GM18909 (cell line): ENCODE measurements around the gene STRADB.
"Not testable (repeated sequence)": the region's sequence is repeated elsewhere in the genome, so short reads cannot be mapped to it uniquely, and the experiment has no call there.

ENCODE experiments used
- ATAC-seq: cut with Tn5 transposase; IDR thresholded peaks from one replicate; pipeline ENCODE4 v1.9.1; 2021; ENCODE audit warnings: mild to moderate bottlenecking; ENCODE audit not compliant: unreplicated experiment, poor library complexity

Gene STRADB

DNA sequence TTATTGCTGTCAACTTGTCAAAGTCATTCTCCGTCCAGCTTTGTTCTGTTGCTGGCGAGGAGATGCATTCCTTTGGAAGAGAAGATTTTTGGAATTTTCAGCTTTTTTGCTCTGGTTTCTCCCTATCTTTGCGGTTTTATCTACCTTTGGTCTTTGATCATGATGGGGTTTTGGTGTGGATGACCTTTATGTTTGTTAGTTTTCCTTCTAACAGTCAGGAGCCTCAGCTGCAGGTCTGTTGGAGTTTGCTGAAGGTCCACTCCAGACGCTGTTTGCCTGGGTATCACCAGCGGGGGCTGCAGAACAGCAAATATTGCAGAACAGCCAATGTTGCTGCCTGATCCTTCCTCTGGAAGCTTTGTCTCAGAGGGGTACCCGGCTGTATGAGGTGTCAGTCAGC, 21.7 kb upstream of the STRADB start:
- not testable (repeated sequence) for ATAC-seq

DNA sequence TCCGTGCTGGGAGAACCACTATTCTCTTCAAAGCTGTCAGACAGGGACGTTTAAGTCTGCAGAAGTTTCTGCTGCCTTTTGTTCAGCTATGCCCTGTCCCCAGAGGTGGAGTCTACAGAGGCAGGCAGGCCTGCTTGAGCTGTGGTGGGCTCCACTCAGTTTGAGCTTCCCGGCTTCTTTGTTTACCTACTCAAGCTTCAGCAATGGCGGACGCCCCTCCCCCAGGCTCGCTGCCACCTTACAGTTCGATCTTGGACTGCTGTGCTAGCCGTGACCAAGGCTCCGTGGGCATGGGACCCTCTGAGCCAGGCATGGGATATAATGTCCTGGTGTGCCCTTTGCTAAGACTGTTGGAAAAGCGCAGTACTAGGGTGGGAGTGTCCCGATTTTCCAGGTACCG, 21.2 kb upstream of the STRADB start:
- ATAC-seq: not testable (repeated sequence)

DNA sequence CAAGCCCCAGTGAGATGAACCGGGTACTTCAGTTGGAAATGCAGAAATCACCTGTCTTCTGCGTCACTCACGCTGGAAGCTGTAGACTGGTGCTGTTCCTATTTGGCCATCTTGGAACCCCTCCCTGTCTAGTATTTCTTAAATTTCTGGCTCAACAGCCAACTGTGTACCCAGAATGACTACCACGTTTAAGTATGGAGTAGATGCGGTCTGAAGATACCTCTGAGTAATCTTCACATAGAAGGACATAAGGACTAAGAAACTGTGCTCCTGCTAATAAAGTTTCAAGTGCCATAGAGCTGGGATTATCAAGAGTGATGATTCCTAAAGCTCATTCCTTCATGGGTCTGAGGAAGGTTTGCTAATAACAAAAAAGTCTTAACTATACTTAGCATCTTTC, 20.7 kb upstream of the STRADB start:
- no peak for ATAC-seq

DNA sequence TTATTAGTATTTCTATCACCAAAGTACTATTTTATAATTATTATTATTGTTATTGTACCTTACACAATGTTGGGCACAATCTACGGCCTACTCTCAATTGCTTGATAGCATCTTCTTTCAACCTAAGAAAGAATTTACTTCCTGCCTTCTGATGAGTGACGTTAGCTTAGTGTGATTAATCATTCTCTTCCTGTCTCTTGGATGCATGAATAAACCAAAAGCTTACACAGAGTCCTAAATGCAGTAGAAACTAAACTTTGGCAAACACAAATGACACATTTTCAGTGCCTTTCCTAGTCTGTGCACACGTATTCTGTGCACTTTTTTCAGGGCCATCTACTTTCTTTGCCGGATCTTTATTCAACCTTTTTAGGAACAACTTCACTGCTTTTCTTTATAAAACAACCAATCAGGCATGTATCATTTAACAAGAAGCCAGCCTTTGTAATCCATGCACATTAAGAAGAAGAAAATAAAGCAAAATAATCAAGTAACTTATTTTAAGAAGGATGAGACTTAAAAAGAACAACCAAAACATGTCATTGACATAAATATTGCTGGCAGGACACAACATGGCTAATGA, 19.4 kb upstream of the STRADB start:
- no peak for ATAC-seq

DNA sequence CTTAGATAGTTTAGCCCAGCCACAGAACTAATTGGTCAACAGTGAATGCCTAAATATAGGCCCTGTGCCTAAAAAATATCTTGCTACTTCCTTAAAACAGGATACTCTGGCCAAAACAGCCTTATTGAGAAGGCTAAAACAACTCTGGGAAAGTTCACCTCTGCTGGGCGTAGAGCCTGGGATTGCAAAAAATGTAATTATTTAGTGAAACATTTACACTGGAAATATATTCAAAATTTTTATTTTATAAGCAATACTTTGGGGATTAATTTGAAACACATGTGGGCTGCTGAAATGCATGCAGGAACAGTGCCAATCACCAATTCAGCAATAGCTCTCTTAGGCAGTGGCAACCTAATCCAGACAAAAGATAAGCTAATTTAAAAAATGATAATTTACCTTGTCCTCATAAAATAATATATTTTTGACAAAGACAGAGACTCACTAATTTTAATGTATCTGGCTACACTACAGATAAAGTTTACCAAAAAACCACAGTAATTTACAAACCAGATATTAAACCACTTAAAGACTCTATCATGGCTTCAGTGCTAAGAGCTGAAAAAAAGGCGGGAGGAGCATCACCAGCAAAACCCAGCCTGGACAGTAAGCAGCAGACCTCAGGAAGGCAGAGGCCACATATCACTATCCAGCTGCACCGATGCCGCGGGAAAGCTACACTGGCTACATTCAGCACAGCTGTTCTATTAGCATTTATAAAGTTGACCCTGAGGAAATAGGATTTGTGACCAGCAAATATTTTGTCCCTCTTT, 18.7 kb upstream of the STRADB start:
- ATAC-seq: no peak

DNA sequence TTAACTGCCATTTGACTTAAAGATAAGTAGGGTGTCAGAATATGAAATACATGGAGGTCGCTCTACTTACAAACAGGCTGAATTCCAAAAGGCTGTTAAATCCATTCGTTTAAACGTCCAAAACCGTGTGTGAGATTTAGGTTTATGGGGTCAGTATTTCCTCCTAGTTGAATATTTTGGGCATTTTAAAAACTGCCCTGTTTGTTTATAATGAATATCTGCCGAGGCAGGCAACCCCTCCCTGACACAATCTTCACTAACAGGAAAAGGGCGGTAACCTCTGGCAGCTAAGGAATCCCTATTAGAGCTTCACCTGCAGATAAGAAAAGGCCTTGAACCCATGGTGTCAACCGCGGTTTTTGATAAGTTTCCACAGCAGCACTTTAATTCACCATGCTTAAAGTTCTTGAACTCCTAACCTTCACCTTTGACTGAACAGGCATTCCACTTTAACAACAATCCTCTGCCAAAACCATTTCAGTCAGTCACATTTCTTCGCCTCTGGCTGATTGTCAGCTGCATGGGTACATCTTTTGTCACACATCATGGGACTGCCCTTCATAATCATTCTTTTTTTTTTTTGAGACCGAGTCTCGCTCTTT, 18.0 kb upstream of the STRADB start:
- ATAC-seq: no peak

DNA sequence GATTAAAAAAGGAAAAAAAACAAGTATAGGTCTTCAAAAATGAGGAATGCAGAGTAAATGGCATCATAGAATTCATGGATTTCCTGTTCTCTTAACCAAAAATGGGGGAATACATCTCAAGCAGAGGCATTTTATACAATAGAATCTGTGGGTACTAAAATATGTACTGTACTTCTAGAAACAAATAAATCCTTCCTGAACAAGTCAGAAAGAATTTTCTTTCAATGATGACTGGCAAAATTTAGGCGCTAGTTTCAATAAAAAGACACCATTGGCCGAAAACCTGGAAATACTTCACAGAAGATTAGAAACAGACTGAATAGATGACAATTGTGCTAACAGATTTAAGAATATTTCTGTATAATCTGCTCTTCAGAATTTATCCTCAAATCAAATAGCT, 15.4 kb upstream of the STRADB start:
- ATAC-seq: no peak

DNA sequence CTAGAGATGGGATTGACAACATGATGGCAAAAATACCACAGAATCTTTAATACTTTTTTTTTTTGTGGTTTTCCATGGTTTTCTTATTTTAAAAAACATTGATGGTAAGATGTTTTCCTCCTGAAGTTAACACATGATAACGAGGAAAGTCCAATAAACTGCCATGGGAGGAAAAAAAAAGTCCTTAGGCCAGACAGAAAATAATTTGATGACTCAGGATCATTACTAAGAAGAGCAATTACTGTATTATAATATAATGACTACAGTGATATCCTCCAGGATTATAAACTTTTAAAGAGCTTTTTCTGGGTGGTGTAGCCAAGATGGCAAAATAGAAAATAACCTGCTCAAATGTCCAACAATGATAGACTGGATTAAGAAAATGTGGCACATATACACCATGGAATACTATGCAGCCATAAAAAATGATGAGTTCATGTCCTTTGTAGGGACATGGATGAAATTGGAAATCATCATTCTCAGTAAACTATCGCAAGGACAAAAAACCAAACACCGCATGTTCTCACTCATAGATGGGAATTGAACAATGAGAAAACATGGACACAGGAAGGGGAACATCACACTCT, 12.1 kb upstream of the STRADB start:
- not testable (repeated sequence) for ATAC-seq

DNA sequence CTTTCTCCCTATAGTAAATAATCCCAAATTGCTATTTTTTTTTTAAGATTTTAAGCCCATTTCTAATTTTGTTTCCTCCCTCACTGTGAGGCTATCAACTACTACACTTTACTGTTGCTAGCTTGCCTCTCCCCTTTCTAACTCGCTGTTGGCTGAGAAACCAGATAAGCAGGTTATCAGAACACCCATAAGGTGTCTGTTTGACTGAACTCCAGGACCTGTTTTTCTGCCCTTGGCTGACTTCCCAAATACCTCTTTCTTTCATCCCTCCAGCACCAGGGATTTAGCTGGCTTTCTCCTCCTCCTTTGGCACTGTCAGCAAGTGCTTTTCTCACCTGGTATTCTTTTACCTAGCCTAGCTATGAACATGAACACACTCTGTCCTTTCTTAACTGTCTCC, 11.4 kb upstream of the STRADB start:
- no peak for ATAC-seq

DNA sequence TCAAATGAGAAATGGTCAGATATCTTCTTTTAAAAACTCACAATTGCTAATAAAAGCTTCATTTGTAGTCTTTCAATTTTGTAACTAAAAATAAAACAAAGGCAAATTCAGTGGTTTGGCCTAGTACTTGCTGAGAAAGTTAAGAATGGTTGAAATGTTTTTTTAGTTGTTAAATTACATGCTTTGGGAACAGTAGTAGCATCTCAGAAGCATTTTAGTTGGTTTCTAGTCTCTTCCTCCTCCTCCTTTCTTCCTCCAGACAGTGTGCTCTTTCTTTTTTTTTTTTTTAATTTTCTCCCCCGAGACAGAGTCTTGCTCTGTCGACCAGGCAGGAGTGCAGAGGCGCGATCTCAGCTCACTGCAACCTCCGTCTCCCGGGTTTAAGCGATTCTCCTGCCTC, 10.1 kb upstream of the STRADB start:
- ATAC-seq: no peak

DNA sequence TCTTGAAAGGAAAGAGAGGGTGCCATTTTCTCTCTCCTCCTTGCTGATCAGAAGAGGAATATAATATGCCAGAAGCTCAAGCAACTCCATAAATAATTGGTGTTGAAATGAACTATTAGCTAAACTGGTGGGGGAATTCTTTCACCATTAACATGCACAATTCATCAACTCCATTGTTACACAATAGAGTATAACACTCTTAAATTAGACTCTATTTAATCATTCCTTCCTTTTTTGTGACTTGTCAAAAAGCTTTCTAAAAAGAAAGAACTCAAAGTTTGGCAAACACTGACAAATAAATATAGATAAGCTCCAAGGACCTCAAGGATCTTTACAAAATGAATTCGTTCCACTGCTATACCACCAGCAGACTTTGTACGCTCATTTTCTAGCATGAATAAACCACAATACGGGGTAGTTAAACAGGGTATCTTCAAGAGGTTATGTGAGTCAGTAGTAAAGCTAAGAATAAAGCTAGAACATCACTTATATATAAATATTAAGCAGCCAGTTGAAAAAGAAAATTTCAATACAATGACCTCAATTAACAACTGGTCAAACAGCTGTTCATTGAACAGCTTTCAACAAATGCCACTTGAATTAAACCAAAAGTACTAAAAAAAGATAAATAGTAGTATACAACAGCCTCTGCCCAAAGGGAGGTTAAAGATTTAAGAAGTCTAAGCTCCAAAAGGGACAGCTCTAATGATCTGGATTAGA, 6.6 kb upstream of the STRADB start:
- no peak for ATAC-seq

DNA sequence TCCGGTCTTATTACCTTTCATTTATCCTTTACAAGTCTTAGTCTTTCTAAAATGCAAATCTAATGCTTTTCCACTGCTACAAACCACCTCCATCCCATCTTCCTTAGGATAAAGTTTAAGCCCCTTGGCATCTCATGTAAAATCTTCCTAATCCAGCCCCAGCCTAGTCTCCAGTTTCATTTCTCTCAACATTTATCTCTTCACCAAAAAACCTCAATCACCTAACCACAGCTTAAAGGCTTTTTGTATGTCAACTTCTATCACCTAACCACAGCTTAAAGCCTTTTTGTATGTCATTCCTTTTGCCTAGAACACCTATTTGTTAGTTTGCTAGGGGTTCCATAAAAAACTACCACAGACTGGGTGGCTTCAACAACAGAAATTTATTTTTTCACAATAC, 4.5 kb upstream of the STRADB start:
- ATAC-seq: no peak

DNA sequence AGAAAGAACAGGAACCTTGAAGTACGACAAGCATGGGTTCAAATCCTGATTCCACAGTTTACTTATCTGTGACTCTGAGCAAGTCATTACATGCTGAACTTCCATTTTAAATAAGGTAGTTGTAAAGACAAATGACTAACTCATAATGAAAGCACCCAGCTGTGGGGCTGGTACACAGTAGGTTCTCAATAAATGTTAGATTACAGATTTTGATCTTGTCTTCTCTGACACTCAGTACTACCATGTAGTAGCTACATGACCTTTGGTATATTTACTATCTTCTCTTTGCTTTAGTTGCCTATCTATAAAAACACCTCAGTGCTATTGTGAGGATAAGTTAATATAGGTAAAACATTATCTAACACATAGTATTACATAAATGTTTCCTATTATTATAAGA, 3.5 kb upstream of the STRADB start:
- ATAC-seq: no peak

DNA sequence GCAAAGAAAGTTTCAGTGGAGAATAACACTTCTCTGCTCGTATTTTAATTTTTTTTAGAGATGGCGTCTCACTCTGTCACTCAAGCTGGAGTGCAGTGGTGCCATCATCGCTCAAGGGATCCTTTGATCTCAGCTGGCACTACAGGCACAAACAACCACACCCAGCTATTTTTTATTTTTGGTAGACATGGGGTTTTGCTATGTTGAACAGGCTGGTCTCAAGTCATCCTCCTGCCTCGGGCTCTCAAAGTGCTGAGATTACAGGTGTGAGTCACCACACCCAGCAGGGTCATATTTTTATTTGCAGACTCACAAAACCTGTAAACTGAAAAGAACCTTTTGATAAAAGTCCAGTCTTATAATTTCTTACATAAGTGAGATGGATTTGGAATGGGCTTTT, 2.8 kb upstream of the STRADB start:
- ATAC-seq: no peak

DNA sequence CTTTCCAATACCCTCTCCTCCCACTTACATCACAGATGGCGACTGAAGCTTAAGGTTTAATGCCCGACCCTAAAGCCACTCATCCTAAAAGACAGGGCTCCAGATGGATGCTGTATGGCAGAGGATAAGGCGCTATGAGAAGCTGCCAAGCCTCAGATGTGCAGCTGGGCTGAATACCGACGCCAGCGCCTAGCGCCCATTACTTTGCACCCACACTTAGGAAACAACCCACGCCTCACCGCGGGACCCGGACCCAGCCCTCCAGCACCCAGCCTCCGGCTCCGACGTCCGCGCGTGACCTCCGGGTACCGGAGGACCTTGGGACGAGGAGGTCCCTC, 617 bp upstream of the STRADB start:
- ATAC-seq: peak; percentile 26

DNA sequence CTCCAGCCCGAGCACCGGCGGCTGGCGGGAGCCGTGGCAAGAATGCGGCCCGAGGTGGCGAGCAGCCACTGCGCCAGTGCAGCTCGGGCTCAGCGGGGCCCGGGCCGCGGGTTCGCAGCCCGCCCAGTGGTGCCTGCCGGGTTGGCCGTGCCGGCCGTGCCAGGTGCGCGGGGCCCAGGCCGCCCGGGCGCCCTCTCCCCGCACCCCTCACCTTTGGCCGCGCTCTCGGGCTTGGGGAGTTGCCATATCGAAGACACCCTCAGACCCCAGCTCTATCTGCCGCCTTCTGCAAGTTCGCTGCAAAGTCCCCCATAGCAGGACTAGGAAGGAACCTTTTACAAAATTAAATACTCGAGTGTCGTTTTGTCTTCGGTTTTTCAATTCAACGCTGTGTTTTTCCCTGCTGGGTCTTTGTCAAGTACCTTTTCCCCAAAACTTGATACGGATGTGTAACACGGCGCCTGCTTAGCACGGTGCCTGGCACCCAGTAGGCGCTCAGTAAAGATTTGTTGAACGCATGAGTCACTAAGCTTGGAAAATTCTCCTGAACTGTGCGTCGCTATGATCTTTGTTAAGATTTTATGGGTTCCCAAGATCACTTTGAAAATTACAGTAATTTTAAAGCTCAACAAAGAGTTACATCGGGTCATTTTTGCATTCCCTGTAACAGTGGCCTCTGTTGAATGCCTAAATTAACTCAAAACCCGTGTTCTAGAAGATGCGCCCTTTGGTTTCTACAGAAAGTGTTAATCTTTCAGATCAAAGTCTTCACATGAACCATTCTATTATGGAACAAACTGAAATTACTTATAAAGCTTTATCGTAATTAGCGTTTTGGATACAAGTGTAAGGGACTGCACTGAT, 750 bp downstream of the STRADB start:
- no peak for ATAC-seq

DNA sequence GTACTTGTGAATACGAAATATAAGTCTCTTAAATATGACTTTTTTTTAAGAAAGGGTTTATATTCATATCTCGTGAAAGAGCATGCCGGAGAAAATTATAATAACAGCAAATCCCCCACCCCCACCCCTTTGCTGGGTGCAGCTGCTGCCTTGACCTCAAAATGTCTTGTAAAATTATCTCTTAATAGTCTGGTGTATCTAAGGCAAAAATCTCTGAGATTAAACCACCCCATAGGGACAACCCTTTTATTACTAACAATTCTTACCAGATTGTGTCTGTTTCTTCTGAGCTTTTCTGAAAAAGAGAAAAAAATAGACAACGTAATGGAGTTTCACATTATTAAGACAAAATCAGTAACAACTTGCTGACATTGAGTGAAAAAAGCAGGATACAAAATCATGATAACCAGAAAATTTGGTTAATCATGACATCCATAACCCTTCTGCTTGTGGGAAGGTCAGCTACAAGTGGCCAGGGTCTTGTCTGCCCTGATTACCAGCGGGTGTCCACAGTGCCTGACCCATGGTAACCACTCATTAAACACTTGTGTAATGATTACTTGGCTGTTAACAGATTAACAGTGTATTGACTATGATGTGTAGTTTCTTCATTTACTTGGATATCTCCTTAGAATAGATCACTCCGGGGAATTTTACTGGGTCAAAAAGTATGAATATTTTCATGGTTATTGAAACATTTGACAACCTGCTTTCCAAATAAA, 1.5 kb downstream of the STRADB start:
- ATAC-seq: no peak

DNA sequence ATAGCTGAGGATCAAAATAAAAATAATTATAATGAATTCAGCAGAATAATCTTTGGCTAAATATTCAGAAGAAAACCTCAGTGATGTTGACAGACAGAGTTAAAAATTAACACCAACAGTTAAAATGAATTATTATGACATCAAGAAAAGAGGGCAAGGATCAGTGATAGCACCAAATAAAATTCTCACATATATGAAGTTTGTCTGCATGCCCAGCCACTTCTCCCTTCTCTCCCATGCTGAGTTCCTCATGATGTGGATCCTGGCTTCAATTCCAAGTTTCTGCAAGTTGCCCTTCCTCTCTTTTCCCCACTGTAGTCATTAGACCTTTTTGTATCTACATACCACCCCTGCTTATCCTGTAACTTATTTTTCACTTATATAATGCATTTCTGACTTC, 6.8 kb downstream of the STRADB start:
- no peak for ATAC-seq

DNA sequence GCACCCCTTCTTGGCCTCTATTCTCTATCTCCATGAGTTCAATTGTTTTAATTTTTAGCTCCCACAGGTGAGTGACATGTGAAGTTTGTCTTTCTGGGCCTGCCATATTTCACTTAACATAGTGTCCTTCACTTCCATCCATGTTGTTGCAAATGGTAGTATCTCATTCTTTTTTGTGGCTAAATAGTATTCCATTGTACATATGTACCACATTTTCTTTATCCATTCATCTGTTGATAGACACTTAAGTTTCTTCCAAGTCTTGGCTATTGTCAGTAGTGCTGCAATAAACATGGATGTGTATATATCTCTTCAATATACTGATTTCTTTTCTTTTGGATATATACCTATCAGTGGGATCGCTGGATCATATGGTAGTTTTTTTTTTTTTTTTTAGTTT, 9.0 kb downstream of the STRADB start:
- ATAC-seq: no peak
